K562 (cell line): ENCODE measurements around the gene RSBN1L. TPM values are rescaled to one million over a fixed set of nuclear protein-coding genes. Genes with fewer than 3 reads are reported as not detected.

ENCODE experiments used
- ATAC-seq: fragments of 200-7000 bp; cut with Tn5 transposase; 3 replicates; pipeline ENCODE4 v1.9.1; 2020; ENCODE audit warnings: moderate library complexity
- BruUV-seq: library from RNA; stranded (reverse); fragments of 400-500 nt; replicated peaks from 2 replicates; lab custom pipeline; 2021; lab: Mats Ljungman, UMichigan
- CTCF ChIA-PET: fragments of 300-600 bp; formaldehyde crosslinking; extraction: SDS; loops from one replicate; lab custom pipeline; 2021; ENCODE audit warnings: low intra/inter-chr PET ratio; lab: Yijun Ruan, JAX
- POLR2A ChIA-PET: fragments of 300-600, 350-650 bp; sonication (Branson Sonifier 250); formaldehyde crosslinking; extraction: SDS; loops from one replicate; lab custom pipeline; 2021; ENCODE audit warnings: antibody characterized with exemption, inconsistent platforms; lab: Yijun Ruan, JAX
- DNase-seq, 4 experiments: peaks; one replicate each; pipeline versions ENCODE4 v3.0.0 to v3.0.0-alpha.2; 2011 to 2018; ENCODE audit warnings: low spot score in 3 of 4, mixed read lengths in 3 of 4; ENCODE audit errors: extremely low read depth in 1 of 4
- FAIRE-seq: peaks from 2 replicates; lab custom pipeline; 2011; peaks lifted over from hg19 to GRCh38; lab: Jason Lieb, UNC
- H2AFZ ChIP-seq: 2 replicates; pipeline ENCODE4 v1.6.0; 2011; ENCODE audit warnings: low read depth, low read length, control low read depth, inconsistent platforms
- H3K27ac ChIP-seq: fragments of 200-600 bp; 3 replicates; pipeline ENCODE4 v1.8.0; 2011; ENCODE audit warnings: low read depth, mild to moderate bottlenecking, control low read depth, inconsistent platforms, low read length, moderate library complexity, mixed read lengths; ENCODE audit errors: extremely low read depth
- H3K27me3 ChIP-seq, 2 experiments: fragments of 300-600 bp in 1 of 2; 2 replicates in 1 of 2; 3 replicates in 1 of 2; pipeline versions ENCODE4 v1.6.0 to v1.8.0; 2011; ENCODE audit warnings: inconsistent platforms in 2 of 2, low read length in 2 of 2, mild to moderate bottlenecking in 1 of 2, mixed read lengths in 1 of 2, moderate library complexity in 1 of 2; ENCODE audit not compliant: control insufficient read depth in 2 of 2, insufficient read depth in 2 of 2
- H3K36me3 ChIP-seq: fragments of 300-600 bp; 3 replicates; pipeline ENCODE4 v1.8.0; 2011; ENCODE audit warnings: mild to moderate bottlenecking, low read length, inconsistent platforms; ENCODE audit not compliant: control insufficient read depth, insufficient read depth
- H3K4me1 ChIP-seq, 2 experiments: fragments of 200-600 bp in 1 of 2; replicated peaks in 1 of 2; 2 replicates in 1 of 2; 3 replicates in 1 of 2; pipeline versions ENCODE4 v1.5.1 to v1.8.0; 2011; ENCODE audit warnings: inconsistent platforms in 2 of 2, low read length in 2 of 2, mild to moderate bottlenecking in 1 of 2, mixed read lengths in 1 of 2, moderate library complexity in 1 of 2; ENCODE audit not compliant: control insufficient read depth in 2 of 2, insufficient read depth in 2 of 2
- H3K4me2 ChIP-seq: 2 replicates; pipeline ENCODE4 v1.6.1; 2011; ENCODE audit warnings: low read length, control low read depth, inconsistent platforms, mixed read lengths; ENCODE audit not compliant: insufficient read depth
- H3K4me3 ChIP-seq: fragments of 200-600 bp; sonication (generic), shearing (Covaris generic); 2 replicates; pipeline ENCODE4 v1.5.1; 2016; ENCODE audit warnings: control low read depth, inconsistent platforms
- H3K79me2 ChIP-seq: fragments of 200-600 bp; 3 replicates; pipeline ENCODE4 v1.8.0; 2011; ENCODE audit warnings: low read length, inconsistent platforms; ENCODE audit not compliant: control insufficient read depth, insufficient read depth
- H3K9ac ChIP-seq, 2 experiments: 2 replicates each; pipeline versions ENCODE4 v1.6.0 to v1.6.1; 2011; ENCODE audit warnings: low read depth in 2 of 2, low read length in 2 of 2, control low read depth in 1 of 2, inconsistent platforms in 1 of 2, mild to moderate bottlenecking in 1 of 2, mixed read lengths in 1 of 2; ENCODE audit not compliant: insufficient read depth in 1 of 2
- H3K9me1 ChIP-seq: one replicate; pipeline ENCODE4 v1.6.0; 2011; ENCODE audit warnings: inconsistent platforms, mild to moderate bottlenecking, low read length, moderate library complexity; ENCODE audit not compliant: control insufficient read depth, insufficient read depth
- H3K9me3 ChIP-seq: replicated peaks from 2 replicates; pipeline ENCODE4 v1.5.1; 2011; ENCODE audit warnings: low read depth, low read length, inconsistent platforms; ENCODE audit not compliant: control insufficient read depth, insufficient read depth
- H4K20me1 ChIP-seq: replicated peaks from 2 replicates; pipeline ENCODE4 v1.6.1; 2011; ENCODE audit warnings: low read length, inconsistent platforms, mixed read lengths; ENCODE audit not compliant: control insufficient read depth, insufficient read depth
- ARHGAP35 ChIP-seq: fragments of 450-650 bp; IDR thresholded peaks from 2 replicates; pipeline ENCODE4 v1.6.1; 2018; ENCODE audit not compliant: partially characterized antibody
- ATF2 ChIP-seq: sonication (generic); formaldehyde crosslinking; IDR thresholded peaks from 2 replicates; pipeline ENCODE4 v1.8.1; 2022; ENCODE audit warnings: missing genetic modification reagents
- CEBPZ ChIP-seq: fragments of 150-350 bp; IDR thresholded peaks from 2 replicates; pipeline ENCODE4 v1.6.1; 2014; ENCODE audit warnings: low read depth, mild to moderate bottlenecking, low read length, borderline replicate concordance
- HDAC2 ChIP-seq: fragments of 450-650 bp; IDR thresholded peaks from 2 replicates; pipeline ENCODE4 v1.6.1; 2016; ENCODE audit warnings: mild to moderate bottlenecking
- HMGXB4 ChIP-seq: sonication (generic); formaldehyde crosslinking; IDR thresholded peaks from 2 replicates; pipeline ENCODE4 v1.8.1; 2023; ENCODE audit warnings: mild to moderate bottlenecking, missing genetic modification reagents
- IFI16 ChIP-seq: fragments of 250-450 bp; sonication (Bioruptor Pico); IDR thresholded peaks from 2 replicates; pipeline ENCODE4 v2.1.2; 2022; ENCODE audit warnings: mild to moderate bottlenecking, inconsistent platforms
- KAT7 ChIP-seq: sonication (generic); formaldehyde crosslinking; IDR thresholded peaks from 2 replicates; pipeline ENCODE4 v1.8.0; 2022; ENCODE audit warnings: missing genetic modification reagents, mild to moderate bottlenecking, borderline replicate concordance
- RBM22 ChIP-seq: fragments of 200-400 bp; formaldehyde crosslinking; IDR thresholded peaks from 2 replicates; pipeline ENCODE4 v1.6.1; 2018; ENCODE audit warnings: low read length, low read depth; ENCODE audit not compliant: poor library complexity, severe bottlenecking
- RBM25 ChIP-seq: fragments of 200-400 bp; formaldehyde crosslinking; IDR thresholded peaks from 2 replicates; pipeline ENCODE4 v1.6.1; 2018; ENCODE audit warnings: low read length, low read depth, moderate library complexity; ENCODE audit not compliant: severe bottlenecking
- SRSF7 ChIP-seq: fragments of 200-400 bp; formaldehyde crosslinking; optimal IDR thresholded peaks from 2 replicates; pipeline ENCODE3; 2017; ENCODE audit warnings: mild to moderate bottlenecking, low read depth, low read length
- whole genome bisulfite sequencing: fragments of 100-300 bp; shearing (Covaris generic); methylation state at CpG from one replicate; pipeline ENCODE4 v1.1.6; 2016; ENCODE audit warnings: low coverage, mixed read lengths; ENCODE audit not compliant: insufficient coverage; ENCODE audit errors: missing lambda C conversion rate; 5-methylcytosine and 5-hydroxymethylcytosine counted together
- in situ Hi-C: fragments of 300-500 bp; cut with MboI; formaldehyde crosslinking; loops from 4 replicates; pipeline ENCODE4 v1.15.0; 2018; ENCODE audit warnings: inconsistent platforms, mixed read lengths
- intact Hi-C: fragments of 100-400 bp; cut with micrococcal nuclease; formaldehyde crosslinking; loops from 2 replicates; pipeline ENCODE4 v1.14.2; 2022
- polyA plus RNA-seq, 8 experiments: library from polyadenylated mRNA; depleted of rRNA in 4 of 8; stranded (reverse) in 5 of 8; unstranded in 3 of 8; fragments of >200 nt; fragmentation: Nextera tagmentation in 2 of 8; fragmentation: Illumina TruSeq in 1 of 8; extraction: Ambion mirVana in 2 of 8; extraction: Trizol in 1 of 8; gene quantifications; 2 replicates each; pipeline versions ENCODE4 v1.2.1 to v1.2.3, GENCODE V29; 2011 to 2014; ENCODE audit warnings: inconsistent platforms in 1 of 8, missing spikeins in 1 of 8
- total RNA-seq, 7 experiments: library from RNA; depleted of rRNA in 6 of 7; stranded (reverse); fragments of >200 nt in 6 of 7; fragmentation: Illumina TruSeq in 2 of 7; extraction: Trizol in 2 of 7; gene quantifications; 2 replicates each; pipeline versions ENCODE4 v1.2.1 to v1.2.3, GENCODE V29; 2011 to 2021; ENCODE audit warnings: low replicate concordance in 1 of 7

The RSBN1L gene
- total and polyA plus RNA-seq, 9 of the 15 experiments (the other 6 are each of a cell fraction or from before 2014, with no cell fraction given): 6.2 to 35.2 (median 20.1) TPM

- no peak for TF ChIP-seq CEBPZ
- no peak for TF ChIP-seq ATF2 (CRISPR knock-in tag)
- TF ChIP-seq RBM25: peak; percentile 26
Measured at GRCh38 chr7:77786741-77787140, 90.5 kb downstream of the RSBN1L start (continued).

- Histone ChIP-seq H4K20me1 (no peaks in the 10 kb centered on the region), H3K36me3 (peaks cover 14% of the 10 kb centered on the region; the same call in 2 of the 3 replicates), H3K4me3 (no peak overlapping the region), H3K9me1 (no peaks in the 10 kb centered on the region), H3K4me1 (peaks cover 0 to 3% of the 10 kb centered on the region in 2 experiments; a peak in 1 of 5 replicates), H3K27me3 (no peaks in the 10 kb centered on the region), H3K79me2 (no peaks in the 10 kb centered on the region), H3K9me3 (peaks cover 3% of the 10 kb centered on the region; the same call in 1 of the 2 replicates), H3K4me2 (no peak overlapping the region), H3K9ac (no peak overlapping the region), H3K27ac (no peak overlapping the region), H2AFZ (no peak overlapping the region)
- POLR2A ChIA-PET: interaction anchor here (1.3 kb wide), 1 partner anchor 10 kb away, joined by 5 read pairs; the partner anchor contains the start of genes PHTF2 and TMEM60
- no TSS peak for BruUV-seq
- DNase-seq (no peak), FAIRE-seq (no peak), ATAC-seq (no peak)
- 89% methylated on average over 2 of the region's 2 CpGs for WGBS
- CTCF ChIA-PET: no interaction called here
- intact Hi-C loops: no loop called here
- in situ Hi-C loops: no loop called here
- TF ChIP-seq KAT7 (no peak), HMGXB4 (CRISPR knock-in tag) (no peak), ARHGAP35 (no peak), SRSF7 (no peak), RBM22 (no peak), IFI16 (CRISPR knock-in tag) (no peak), HDAC2 (no peak)
Measured at GRCh38 chr7:77788327-77788902, 92.2 kb downstream of the RSBN1L start.
